HG02623 (cell line): ENCODE data around the gene C3orf20.

Source experiments
- ATAC-seq: cut with Tn5 transposase; IDR thresholded peaks from one replicate; pipeline ENCODE4 v1.9.1; 2021; ENCODE audit warnings: moderate library complexity; ENCODE audit not compliant: unreplicated experiment

Gene C3orf20

DNA sequence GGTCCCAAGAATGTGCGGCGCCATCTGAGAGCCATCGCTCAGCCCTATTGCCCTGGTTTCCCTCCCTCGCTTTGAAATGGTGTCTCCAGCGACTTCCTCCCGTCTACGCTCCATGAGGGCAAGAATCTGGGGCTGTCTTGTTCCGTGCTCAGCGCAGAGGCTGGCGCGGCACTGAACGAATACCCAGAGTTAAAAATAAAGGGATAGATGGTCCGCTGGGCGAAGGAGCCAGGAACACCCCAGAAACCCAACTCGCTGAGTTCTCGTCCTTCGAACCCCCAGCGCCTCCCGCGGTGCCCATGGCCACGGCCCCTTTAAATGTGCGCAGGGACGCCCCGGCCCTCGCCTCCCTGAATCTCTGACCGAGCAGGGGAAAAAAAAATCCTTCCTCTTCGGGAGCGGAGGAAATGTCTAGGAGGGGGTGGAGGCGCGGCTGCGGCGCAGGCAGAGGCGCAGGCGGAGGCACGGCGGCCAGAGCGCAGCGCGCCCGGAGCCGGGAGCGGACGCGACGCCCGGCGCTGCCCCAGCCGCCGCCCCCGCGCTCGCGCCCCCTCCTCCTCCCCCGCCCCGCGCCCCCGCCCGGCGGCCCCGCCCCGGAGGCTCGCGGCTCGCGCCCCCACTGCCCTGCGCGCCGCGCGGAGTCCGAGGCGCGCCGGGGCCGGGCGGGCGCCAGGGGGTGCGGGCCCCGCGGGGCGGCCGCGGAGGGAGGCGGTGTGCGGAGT is 135.3 kb downstream of the C3orf20 start:
- ATAC-seq = no peak

DNA sequence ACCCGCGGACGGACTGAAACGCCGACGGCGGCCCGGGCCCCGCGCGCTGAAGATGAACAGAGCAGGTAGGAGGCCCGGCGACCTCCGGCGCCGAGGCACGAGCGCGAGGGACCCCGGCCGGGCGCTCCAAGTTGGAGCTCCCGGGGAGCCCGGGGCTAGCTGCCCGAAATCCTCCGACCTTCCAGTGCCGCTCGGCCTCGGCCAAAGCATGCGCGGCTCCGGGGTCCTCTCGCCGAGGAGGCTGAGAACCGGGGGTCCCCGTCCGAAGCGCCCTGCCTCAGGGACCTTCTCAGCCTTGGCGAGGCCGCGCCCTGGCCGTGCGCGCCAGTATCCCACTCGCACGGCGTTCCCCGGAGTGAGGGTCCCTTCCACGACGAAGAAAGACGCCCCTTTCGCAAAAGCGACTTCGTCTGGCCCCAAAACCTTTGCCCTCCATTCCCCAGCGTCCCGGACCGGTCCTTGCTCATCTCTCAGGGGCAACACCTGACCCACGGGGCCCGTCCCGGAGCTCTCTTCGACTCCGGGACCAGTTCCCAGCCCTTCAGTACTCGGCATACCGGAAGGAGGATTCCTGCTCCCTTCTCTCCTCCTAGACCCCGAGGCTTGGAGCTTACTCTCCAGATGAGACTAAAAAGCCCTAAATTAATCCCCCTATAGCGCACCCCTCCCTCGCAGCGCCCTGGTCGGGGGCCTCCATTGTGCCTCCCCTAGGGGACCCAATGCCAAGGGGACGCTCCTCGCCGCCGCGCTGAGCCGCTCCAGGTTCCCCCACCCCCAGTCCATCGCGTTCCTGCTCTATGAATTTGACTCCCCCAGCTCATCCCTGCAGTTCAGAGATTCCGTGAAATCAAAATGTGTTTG is 136.1 kb downstream of the C3orf20 start:
- ATAC-seq = no peak

DNA sequence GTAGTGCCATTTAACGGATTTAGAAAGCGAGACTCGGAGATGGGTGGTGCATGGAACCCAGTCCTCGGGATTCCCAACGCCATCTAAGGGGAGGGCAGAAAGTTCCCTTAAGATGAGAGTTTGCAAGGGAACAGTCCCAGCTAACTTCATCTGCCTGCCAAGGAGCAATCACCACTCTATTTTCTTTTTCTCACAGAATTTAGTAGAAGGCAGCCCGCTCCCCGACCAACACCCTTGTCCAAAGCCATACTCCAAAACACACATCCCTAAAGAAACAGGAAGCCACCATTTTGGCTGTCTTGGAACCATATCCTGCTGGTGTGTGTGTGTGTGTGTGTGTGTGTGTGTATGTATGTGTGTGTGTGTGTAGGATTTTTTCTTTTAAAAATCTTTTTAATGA is 136.7 kb downstream of the C3orf20 start:
- no peak for ATAC-seq

DNA sequence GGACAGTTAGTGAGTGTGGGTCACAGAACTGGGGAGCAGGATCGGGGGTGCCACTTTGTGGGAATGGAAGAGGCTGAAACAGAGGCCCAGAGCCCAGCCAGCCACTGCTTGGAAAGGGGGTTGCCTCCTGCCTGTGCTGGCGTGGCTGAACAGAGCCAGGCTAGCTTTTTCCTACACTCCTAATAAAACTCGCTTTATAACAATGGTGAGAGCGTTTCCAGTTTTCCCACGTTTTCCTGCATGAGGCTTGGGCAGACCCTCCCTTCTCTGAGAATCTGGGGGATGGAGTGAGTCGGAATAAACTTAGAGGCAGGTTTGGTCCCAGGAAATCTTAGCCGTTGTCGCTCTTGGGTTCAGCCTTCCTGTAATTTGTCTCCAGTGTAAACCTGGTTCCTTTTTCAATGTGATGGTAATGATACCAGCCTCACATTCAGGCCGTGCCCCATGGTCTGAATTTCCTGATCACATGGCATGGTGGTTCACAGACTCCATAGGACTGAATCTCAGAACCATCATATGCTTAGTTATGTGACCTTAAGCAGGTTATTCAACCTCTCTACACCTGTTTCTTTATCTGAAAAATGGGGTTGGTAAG is 137.4 kb downstream of the C3orf20 start:
- ATAC-seq = no peak

DNA sequence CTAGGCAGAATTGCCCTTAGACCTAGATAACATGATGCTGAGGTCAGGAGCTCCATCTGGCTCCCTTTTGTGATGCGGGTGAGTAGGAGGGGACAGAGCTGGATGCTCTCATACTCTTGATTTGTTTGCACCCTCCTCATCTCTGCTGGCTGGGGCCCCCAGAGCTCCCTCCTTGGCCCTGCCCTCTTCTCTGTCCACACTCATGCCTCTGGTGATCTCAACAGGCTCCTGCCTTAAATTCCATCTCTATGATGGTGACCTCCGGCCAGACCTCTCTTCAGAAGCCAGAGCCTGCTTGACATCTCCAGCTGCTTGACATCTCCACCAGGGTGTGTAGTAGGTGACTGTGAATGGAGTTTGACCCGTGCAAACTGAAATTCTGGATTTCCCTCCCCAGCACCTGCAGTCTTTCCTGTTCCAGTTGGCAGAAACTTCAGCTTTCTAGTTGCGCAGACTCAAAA is 139.5 kb downstream of the C3orf20 start:
- no peak for ATAC-seq

DNA sequence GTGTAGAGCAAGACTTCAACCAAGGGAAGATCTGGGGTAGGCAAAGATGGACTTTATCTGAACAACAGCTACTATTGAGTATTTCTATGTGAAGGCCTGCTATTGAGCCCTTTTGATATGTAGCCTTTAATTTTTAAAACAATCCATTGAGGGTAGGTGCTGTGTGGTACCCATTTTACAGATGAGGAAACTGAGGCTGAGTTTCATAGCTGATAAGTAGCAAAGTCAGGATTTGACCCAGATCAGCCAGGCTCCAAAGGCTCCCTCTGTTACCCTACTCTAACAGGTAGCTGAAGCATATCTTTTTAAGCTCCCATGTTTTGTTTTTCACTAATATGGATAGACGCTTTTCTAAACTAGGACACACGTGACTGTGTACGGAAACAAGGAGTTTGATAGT is 141.4 kb downstream of the C3orf20 start:
- no peak for ATAC-seq

DNA sequence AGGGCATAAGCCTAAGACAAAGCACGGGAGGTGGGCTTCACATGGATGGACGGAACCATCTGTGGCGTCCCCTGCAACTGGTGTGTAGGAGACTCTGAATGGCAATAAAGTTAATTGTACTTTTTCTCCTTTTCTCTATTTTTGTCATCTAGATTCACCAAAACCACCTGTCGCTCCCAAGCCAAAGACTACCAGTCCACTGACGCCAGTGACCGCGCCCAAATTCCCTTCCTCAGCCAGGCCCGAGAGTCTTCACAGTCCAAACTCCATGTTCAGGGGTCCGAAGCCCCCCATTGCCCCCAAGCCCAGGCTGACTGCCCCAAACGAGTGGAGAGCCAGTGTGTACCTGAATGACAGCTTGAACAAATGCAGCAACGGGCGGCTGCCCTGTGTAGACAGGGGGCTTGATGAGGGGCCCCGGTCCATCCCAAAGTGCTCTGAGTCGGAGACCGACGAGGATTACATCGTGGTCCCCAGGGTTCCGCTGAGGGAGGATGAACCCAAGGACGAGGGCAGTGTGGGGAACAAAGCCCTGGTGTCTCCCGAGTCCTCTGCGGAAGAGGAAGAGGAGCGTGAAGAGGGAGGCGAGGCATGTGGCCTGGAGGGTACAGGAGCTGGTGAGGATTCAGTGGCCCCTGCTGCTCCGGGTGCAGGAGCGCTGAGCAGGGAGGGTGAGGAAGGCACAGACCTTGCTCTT is 144.0 kb downstream of the C3orf20 start, which contains the start of gene FGD5:
TSS of gene FGD5 (plus strand) at position 159 of the 697 bp plus-strand sequence. CDS start at position 269, 110 bp downstream.
- ATAC-seq = no peak

DNA sequence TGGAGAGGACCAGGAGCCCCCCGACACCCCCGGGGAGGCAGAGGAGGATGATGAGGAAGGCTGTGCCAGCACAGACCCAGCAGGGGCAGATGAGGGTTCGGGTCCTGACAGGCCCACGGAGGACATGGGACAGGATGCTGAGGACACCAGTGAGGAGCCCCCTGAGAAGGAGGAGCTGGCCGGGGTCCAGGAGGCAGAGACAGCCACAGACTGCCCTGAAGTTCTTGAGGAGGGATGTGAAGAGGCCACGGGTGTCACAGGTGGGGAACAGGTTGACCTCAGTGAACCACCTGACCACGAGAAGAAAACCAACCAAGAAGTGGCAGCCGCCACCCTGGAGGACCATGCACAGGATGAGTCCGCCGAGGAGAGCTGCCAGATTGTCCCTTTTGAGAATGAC is 144.7 kb downstream of the C3orf20 start:
- ATAC-seq = no peak

DNA sequence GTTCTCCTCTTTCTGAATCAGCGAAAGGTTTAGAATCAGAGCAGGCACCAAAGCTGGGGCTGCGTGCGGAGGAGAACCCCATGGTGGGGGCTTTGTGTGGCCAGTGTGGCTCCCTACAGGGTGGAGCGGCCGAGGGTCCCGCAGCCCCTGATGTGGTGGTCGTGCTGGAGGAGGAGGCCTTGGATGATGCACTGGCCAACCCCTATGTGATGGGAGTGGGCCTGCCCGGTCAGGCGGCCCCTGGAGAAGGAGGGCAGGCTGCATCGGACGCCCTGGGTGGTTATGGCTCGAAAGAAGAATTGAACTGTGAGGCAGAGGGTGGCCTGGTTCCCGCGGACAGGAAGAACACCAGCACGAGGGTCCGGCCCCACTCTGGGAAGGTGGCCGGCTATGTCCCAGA is 145.2 kb downstream of the C3orf20 start:
- ATAC-seq = no peak

DNA sequence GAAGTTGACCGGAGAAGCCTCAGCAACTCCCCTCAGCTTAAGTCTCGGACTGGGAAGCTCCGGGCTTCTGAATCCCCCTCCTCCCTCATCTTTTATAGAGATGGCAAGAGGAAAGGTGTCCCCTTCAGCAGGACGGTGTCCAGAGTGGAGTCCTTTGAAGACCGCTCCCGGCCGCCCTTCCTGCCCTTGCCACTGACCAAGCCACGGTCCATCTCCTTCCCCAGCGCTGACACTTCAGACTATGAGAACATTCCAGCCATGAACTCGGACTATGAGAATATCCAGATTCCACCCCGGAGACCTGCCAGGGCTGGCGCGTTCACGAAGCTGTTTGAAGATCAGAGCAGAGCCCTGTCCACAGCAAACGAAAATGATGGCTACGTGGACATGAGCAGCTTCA is 146.2 kb downstream of the C3orf20 start:
- ATAC-seq = no peak

DNA sequence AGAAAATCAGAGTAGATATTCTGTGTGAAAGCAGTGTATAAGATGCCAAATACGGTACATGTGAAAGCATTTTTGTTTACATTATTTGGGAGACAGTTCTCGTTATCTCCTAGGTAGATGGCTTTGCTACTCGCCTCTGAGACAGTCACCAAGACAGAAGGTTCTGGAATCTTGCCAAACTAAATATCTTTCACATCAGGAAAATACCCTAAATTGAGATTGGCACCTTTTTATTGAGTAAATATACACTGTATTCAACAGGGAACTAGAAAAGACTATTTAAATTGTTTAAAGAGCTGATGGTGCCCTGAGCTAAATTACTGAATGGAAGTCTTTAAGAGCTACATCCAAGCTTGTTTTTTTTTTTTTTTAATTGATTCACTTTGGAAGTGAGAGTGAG is 147.2 kb downstream of the C3orf20 start:
- no peak for ATAC-seq
